Adrenal gland (tissue), 12 donors: ENCODE data around the gene PIK3R3. TPM values are rescaled to one million over a fixed set of nuclear protein-coding genes. Genes with fewer than 3 reads are reported as not detected.

Experiments
- DNase-seq, 7 donors: peaks; one replicate each; pipeline ENCODE4 v3.0.0-alpha.2; 2019 to 2020
- H3K27ac ChIP-seq, 5 donors: fragments of 200-600 bp; sonication (generic) in 4 of 5; 1 replicate in 3 of 5; 2 replicates in 2 of 5; pipeline versions ENCODE4 v1.5.1 to v1.8.0; 2016 to 2020; ENCODE audit warnings: mild to moderate bottlenecking in 1 of 5
- H3K27me3 ChIP-seq: fragments of 200-600 bp; 2 replicates; pipeline ENCODE4 v1.8.0; 2021
- H3K36me3 ChIP-seq, 2 donors: fragments of 200-600 bp; replicated peaks in 1 of 2; 1 replicate in 1 of 2; 2 replicates in 1 of 2; pipeline versions ENCODE4 v1.5.1 to v1.8.0; 2018 to 2022
- H3K4me1 ChIP-seq, 2 donors: fragments of 200-600 bp; replicated peaks in 1 of 2; 1 replicate in 1 of 2; 2 replicates in 1 of 2; pipeline versions ENCODE4 v1.5.1 to v1.8.0; 2018 to 2021
- H3K4me3 ChIP-seq, 4 donors: fragments of 200-600 bp; sonication (generic) in 3 of 4; one replicate each; pipeline ENCODE4 v1.5.1; 2016 to 2018
- H3K9me3 ChIP-seq, 3 donors: fragments of 200-600 bp; sonication (generic) in 1 of 3; replicated peaks in 1 of 3; 1 replicate in 2 of 3; 2 replicates in 1 of 3; pipeline versions ENCODE4 v1.5.1 to v1.8.0; 2016 to 2021
- POLR2A ChIP-seq, 2 donors: fragments of 450-650 bp; IDR thresholded peaks; one replicate each; pipeline ENCODE4 v1.6.1; 2017; ENCODE audit warnings: antibody characterized with exemption in 2 of 2, mild to moderate bottlenecking in 2 of 2, moderate library complexity in 1 of 2
- WGBS, 4 donors: extraction: QIAGEN DNeasy Blood & Tissue Kit in 2 of 4; methylation state at CpG; one replicate each; pipeline versions ENCODE4 v1.1.5 to v1.1.7; 2013 to 2017; 5-methylcytosine and 5-hydroxymethylcytosine counted together
- intact Hi-C, 2 donors: fragments of 100-400 bp; cut with DNase I; formaldehyde crosslinking; loops; one replicate each; pipeline versions ENCODE4 v1.14.1 to v1.15.0; 2022 to 2023
- polyA plus RNA-seq, 3 donors: library from polyadenylated mRNA; stranded (reverse); fragments of 200-250 nt in 2 of 3; fragments of 350-450 nt in 1 of 3; fragmentation: Illumina TruSeq in 1 of 3; extraction: RNeasy Lipid Tissue Mini Kit (QIAGEN cat#74804) in 1 of 3; gene quantifications; one replicate each; pipeline ENCODE4 v1.2.3, GENCODE V29; 2013 to 2014
- total RNA-seq, 9 donors: library from RNA; depleted of rRNA in 4 of 9; stranded (reverse); fragments of >200 nt in 4 of 9; fragments of 120-200 nt in 1 of 9; fragmentation: NEBNext Ultra II Directional in 1 of 9; extraction: Animal tissue kit (Norgen Biotek cat#: 25700) in 1 of 9; gene quantifications; one replicate each; pipeline versions ENCODE4 v1.1.0 to v1.2.4, GENCODE V29; 2013 to 2023
- TF ChIP-seq, protein P1 (sequence below), 6 experiments: fragments of 450-650 bp in 4 of 6; fragments of 200-600 bp in 2 of 6; sonication (generic) in 1 of 6; IDR thresholded peaks; 1 replicate in 5 of 6; 2 replicates in 1 of 6; pipeline versions ENCODE4 v1.5.1 to v1.8.0; 2016 to 2021; ENCODE audit warnings: antibody characterized with exemption in 6 of 6, mild to moderate bottlenecking in 2 of 6, moderate library complexity in 1 of 6
- donor health status: healthy with polysubstance abuse.
- donor health status: Bipolar disorder and iron deficiency.
- donor health status: DM: yes; HTN: yes; CAD: no.
- donor health status: DM: no; HTN: no; CAD: no.
- donor health status: DM: no; HTN: no; CAD: no.
- donor health status: DM: yes; HTN: yes; CAD: no.

The PIK3R3 gene
- total and polyA plus RNA-seq, 12 donors = 6.5 to 47.3 (median 21.1) TPM

- intact Hi-C loops = loop anchor here in 1 of 2 donors (5.0 kb wide), 1 partner anchor 97 kb away; no protein-coding TSS in a partner anchor
- H3K4me3 ChIP-seq = peak overlapping the region in 2 of 4 donors; percentile 75 to 77
- H3K4me1 ChIP-seq = peaks cover 24 to 37% of the 10 kb centered on the region in 2 donors
- no peak for DNase-seq
- H3K36me3 ChIP-seq = no peaks in the 10 kb centered on the region
- TF ChIP-seq POLR2A (IDR thresholded peaks at IDR 0.05) = no peak
- TF ChIP-seq, protein P1, sequence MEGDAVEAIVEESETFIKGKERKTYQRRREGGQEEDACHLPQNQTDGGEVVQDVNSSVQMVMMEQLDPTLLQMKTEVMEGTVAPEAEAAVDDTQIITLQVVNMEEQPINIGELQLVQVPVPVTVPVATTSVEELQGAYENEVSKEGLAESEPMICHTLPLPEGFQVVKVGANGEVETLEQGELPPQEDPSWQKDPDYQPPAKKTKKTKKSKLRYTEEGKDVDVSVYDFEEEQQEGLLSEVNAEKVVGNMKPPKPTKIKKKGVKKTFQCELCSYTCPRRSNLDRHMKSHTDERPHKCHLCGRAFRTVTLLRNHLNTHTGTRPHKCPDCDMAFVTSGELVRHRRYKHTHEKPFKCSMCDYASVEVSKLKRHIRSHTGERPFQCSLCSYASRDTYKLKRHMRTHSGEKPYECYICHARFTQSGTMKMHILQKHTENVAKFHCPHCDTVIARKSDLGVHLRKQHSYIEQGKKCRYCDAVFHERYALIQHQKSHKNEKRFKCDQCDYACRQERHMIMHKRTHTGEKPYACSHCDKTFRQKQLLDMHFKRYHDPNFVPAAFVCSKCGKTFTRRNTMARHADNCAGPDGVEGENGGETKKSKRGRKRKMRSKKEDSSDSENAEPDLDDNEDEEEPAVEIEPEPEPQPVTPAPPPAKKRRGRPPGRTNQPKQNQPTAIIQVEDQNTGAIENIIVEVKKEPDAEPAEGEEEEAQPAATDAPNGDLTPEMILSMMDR (IDR thresholded peaks at IDR 0.05) = no peak
- peak overlapping the region; percentile 95 to 98 (median 97) for H3K27ac ChIP-seq
- 53 to 66% (median 61%) methylated on average over 3 of the region's 3 CpGs for WGBS, 4 donors
- no peaks in the 10 kb centered on the region for H3K27me3 ChIP-seq
- no peaks in the 10 kb centered on the region for H3K9me3 ChIP-seq
Observed at GRCh38 chr1:46133781-46134350, 1.4 kb upstream of the PIK3R3 start.

- intact Hi-C loops = loop anchor here in 1 of 2 donors (5.0 kb wide), 1 partner anchor 96 kb away; no protein-coding TSS in a partner anchor
- peaks cover 24 to 43% of the 10 kb centered on the region in 2 donors for H3K4me1 ChIP-seq
- peak in 2 of 7 donors; percentile 77 to 80 for DNase-seq
- H3K36me3 ChIP-seq = no peaks in the 10 kb centered on the region
- H3K9me3 ChIP-seq = no peaks in the 10 kb centered on the region
- H3K27ac ChIP-seq = peak overlapping the region; percentile 95 to 98 (median 97)
- H3K4me3 ChIP-seq = peak overlapping the region in 3 of 4 donors; percentile 0 to 77 (median 75)
- TF ChIP-seq, protein P1 (IDR thresholded peaks at IDR 0.05) = no peak
- peak; percentile 41 to 75 for TF ChIP-seq POLR2A (IDR thresholded peaks at IDR 0.05)
- no peaks in the 10 kb centered on the region for H3K27me3 ChIP-seq
- 0 to 2% (median 1%) methylated on average over 19 to 22 of the region's 22 CpGs for WGBS, 4 donors
Observed at GRCh38 chr1:46133181-46133658, 791 bp upstream of the PIK3R3 start.

GRCh38 chr1:46131712-46132528 lies 509 bp downstream of the PIK3R3 start:
- H3K9me3 ChIP-seq = no peaks in the 10 kb centered on the region
- no peaks in the 10 kb centered on the region for H3K36me3 ChIP-seq
- H3K27ac ChIP-seq = peak overlapping the region; percentile 95 to 98 (median 97)
- TF ChIP-seq POLR2A (IDR thresholded peaks at IDR 0.05) = no peak
- TF ChIP-seq, protein P1 (IDR thresholded peaks at IDR 0.05) = no peak
- H3K4me3 ChIP-seq = peak overlapping the region in 3 of 4 donors; percentile 69 to 75 (median 69)
- intact Hi-C loops = loop anchor here in 1 of 2 donors (5.0 kb wide), 1 partner anchor 95 kb away; no protein-coding TSS in a partner anchor
- peaks cover 24 to 49% of the 10 kb centered on the region in 2 donors for H3K4me1 ChIP-seq
- peak; percentile 25 to 74 (median 40) for DNase-seq
- 0 to 1% (median 1%) methylated on average over 37 to 38 of the region's 38 CpGs for WGBS, 4 donors
- no peaks in the 10 kb centered on the region for H3K27me3 ChIP-seq

DNA sequence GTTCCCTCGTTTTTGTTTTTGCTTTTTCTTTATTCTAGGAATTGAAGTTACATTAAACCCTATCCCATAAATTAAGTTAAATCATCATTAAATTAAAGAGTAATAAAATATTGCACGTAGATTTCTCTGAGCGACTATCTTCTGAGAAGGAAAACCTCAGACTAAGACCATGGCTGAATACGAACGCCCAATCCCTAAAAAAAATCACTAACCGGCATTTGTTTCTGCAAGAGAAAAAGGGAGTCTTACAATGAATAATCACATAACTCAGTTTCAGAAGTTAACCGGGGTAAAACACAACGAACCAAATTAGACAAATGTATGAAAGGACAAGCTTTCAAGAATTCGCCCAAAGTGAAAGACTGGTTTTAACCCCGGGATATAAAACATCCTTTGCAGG lies 1.3 kb downstream of the PIK3R3 start:
- Histone ChIP-seq H3K9me3 (no peaks in the 10 kb centered on the region), H3K4me1 (peaks cover 24 to 49% of the 10 kb centered on the region in 2 donors), H3K27me3 (no peaks in the 10 kb centered on the region), H3K4me3 (peak overlapping the region in 2 of 4 donors; percentile 69 to 75), H3K36me3 (no peaks in the 10 kb centered on the region), H3K27ac (peak overlapping the region in 2 of 5 donors; percentile 97 to 98)
- 0 to 5% (median 3%) methylated on average over 10 of the region's 10 CpGs for WGBS, 4 donors
- TF ChIP-seq, protein P1 (IDR thresholded peaks at IDR 0.05) = no peak
- no peak for TF ChIP-seq POLR2A (IDR thresholded peaks at IDR 0.05)
- DNase-seq = no peak
- intact Hi-C loops = loop anchor here in 1 of 2 donors (5.0 kb wide), 1 partner anchor 94 kb away; no protein-coding TSS in a partner anchor
